ENCODE measurements around the gene CAMSAP2. TPM values are rescaled to one million over a fixed set of nuclear protein-coding genes. Genes with fewer than 3 reads are reported as not detected.

The CAMSAP2 gene
- total and polyA plus RNA-seq, 8 donors = 32.2 to 55.0 (median 48.8) TPM

DNA sequence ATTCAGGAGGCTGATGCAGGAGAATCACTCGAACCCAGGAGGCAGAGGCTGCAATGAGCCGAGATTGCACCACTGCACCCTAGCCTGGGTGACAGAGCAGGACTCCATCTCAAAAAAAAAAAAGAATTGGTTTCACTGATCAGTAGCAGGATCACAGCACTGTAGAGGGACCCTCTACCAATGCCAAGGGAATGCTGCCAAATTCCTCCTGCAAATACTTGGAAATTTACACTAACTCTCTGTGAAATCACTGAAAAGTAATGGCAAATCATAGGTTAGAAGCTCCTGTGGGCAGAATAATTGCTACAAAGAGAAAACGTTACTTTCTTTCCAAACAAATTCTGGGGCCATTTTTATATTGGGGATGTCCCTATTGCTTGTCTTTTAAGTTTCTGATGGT is 127.4 kb downstream of the CAMSAP2 start:
- ATAC-seq (no peak), DNase-seq (peak in 1 of 4 donors; percentile 10)
- Histone ChIP-seq H3K4me1 (no peaks in the 10 kb centered on the region), H3K4me3 (no peak overlapping the region), H3K27ac (no peak overlapping the region), H3K36me3 (peaks cover 0 to 12% of the 10 kb centered on the region in 2 donors), H3K9me3 (no peaks in the 10 kb centered on the region), H3K27me3 (peaks cover 0 to 22% of the 10 kb centered on the region in 2 donors)
- intact Hi-C loops (cut with DNase I) = no loop called here
- TF ChIP-seq CTCF (IDR thresholded peaks at IDR 0.05) = no peak

DNA sequence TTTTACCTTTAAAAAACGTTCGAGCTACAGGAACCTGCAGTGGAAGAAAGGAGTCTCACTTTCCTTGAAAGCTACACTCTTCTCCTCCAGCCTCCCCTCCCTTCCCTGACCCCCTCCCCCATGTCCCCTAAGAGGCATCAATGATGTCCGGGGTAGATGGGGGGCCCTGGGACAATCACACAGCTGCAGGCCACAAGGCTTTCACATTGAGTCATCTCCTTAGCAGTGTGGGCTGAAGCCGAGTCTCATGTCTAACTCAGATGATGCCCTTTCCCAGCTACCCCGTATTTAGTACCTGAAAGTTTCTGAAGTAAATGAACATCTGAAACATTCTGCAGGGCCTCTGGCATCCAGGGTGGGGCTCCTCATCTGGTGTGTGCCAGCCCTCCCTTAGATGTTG is 127.8 kb downstream of the CAMSAP2 start:
- Histone ChIP-seq H3K27ac (no peak overlapping the region), H3K27me3 (peaks cover 0 to 26% of the 10 kb centered on the region in 2 donors), H3K4me1 (no peaks in the 10 kb centered on the region), H3K4me3 (no peak overlapping the region), H3K36me3 (peaks cover 0 to 12% of the 10 kb centered on the region in 2 donors), H3K9me3 (no peaks in the 10 kb centered on the region)
- intact Hi-C loops (cut with DNase I) = no loop called here
- TF ChIP-seq CTCF (IDR thresholded peaks at IDR 0.05) = no peak
- peak; percentile 27 for ATAC-seq
- no peak for DNase-seq

DNA sequence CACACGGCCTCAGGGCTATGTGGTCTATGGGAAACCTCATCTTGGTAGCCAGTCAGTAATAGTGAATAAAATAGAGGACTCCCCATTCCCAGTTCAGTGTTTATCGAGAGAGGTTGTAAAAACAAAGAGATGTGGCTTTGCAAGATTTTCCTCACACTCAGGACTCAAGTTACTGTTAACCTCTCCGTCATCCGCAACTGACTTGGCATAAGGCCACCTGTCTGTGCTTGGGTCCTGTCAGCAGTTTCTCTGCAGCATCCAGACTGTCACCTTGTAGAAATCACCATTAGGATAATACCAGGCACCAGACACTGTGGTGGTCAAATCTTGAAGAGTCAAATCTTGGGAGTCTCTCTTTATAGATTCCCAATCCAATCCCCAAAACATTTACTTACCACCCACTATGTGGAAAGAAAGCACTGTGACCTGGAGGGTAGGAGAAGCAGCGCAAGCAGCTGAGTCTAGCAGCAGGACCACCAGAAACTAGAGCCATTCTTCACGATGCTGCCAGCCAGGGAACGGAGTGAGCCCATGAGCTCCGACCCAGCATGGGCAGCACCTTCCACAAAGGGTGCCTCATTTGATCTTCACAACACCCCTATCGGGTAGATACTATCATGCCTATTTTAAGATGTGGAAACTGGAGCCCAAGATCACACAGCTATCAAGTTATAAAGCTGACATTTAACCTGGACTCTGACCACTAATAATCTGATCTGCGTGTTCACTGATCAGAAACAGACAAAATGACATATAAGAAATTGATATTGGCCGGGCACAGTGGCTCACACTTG is 128.5 kb downstream of the CAMSAP2 start:
- H3K4me1 ChIP-seq = no peaks in the 10 kb centered on the region
- DNase-seq (peak in 1 of 4 donors; percentile 10), ATAC-seq (no peak)
- H3K4me3 ChIP-seq = no peak overlapping the region
- H3K36me3 ChIP-seq = peaks cover 0 to 12% of the 10 kb centered on the region in 2 donors
- TF ChIP-seq CTCF (IDR thresholded peaks at IDR 0.05) = no peak
- peaks cover 3 to 33% of the 10 kb centered on the region in 2 donors for H3K27me3 ChIP-seq
- intact Hi-C loops (cut with DNase I) = no loop called here
- no peaks in the 10 kb centered on the region for H3K9me3 ChIP-seq
- H3K27ac ChIP-seq = no peak overlapping the region

- no peak overlapping the region for H3K4me3 ChIP-seq
- peaks cover 24 to 54% of the 10 kb centered on the region in 2 donors for H3K27me3 ChIP-seq
- ATAC-seq (no peak), DNase-seq (no peak)
- intact Hi-C loops (cut with DNase I) = no loop called here
- H3K4me1 ChIP-seq = peaks cover 12 to 18% of the 10 kb centered on the region in 2 donors
- H3K9me3 ChIP-seq = no peaks in the 10 kb centered on the region
- no peak overlapping the region for H3K27ac ChIP-seq
- no peaks in the 10 kb centered on the region for H3K36me3 ChIP-seq
- TF ChIP-seq CTCF (IDR thresholded peaks at IDR 0.05) = no peak
These were observed 130.7 kb downstream of the CAMSAP2 start for GRCh38 chr1:200869376-200869752.

DNA sequence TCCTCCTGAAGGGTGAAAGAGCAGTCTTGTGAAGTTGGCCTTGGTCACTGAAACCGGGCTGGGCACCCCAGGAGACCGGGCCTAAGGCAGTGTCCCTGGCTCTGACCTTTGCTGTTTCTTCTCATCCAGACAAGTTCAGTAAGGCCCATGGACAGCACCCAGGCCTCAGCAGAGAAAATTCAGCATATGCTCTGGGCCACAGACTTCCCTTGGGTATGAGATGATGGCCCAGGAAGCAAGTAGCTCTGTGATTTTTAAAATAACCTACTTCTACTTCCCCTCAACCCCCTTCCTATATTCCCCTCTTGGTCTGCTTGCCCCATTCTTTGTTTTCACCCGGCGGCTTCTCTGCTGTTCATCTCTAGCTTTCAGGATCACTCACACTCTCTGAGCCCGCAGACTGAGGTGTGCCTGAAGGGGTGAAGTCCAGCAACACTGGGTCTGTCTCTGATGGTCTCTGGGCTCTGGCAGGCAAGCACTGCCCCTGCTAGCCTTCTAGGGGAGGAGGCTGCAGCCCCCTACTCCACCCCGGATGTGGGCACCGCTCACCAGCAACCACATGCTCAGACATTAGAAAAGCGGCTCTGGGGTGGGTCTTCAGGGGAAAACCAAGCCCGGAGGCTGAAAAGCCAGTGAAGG is 131.2 kb downstream of the CAMSAP2 start:
- TF ChIP-seq CTCF (IDR thresholded peaks at IDR 0.05) = no peak
- Histone ChIP-seq H3K27ac (no peak overlapping the region), H3K36me3 (no peaks in the 10 kb centered on the region), H3K27me3 (peaks cover 29 to 59% of the 10 kb centered on the region in 2 donors), H3K9me3 (no peaks in the 10 kb centered on the region), H3K4me3 (no peak overlapping the region), H3K4me1 (peaks cover 12 to 18% of the 10 kb centered on the region in 2 donors)
- intact Hi-C loops (cut with DNase I) = no loop called here
- no peak for DNase-seq
- ATAC-seq = no peak
